Measurements from ENCODE around the gene NECAB2.

NECAB2 gene

GRCh38 chr16:83955218-83956130, 12.6 kb upstream of the NECAB2 start:
- peaks cover 9% of the 10 kb centered on the region for H3K4me1 ChIP-seq (ENCODE audit: control insufficient read depth, insufficient read depth, low read length)
- no peaks in the 10 kb centered on the region for H3K27me3 ChIP-seq (ENCODE audit: control insufficient read depth, insufficient read depth, low read length)
- no peak overlapping the region for H3K9ac ChIP-seq (ENCODE audit: low read depth, low read length)
- H3K9me3 ChIP-seq (ENCODE audit: control insufficient read depth, insufficient read depth, low read length): no peaks in the 10 kb centered on the region
- H3K27ac ChIP-seq (ENCODE audit: low read depth, low read length): no peak overlapping the region
- H3K36me3 ChIP-seq (ENCODE audit: control insufficient read depth, insufficient read depth, low read length): no peaks in the 10 kb centered on the region
- H3K4me3 ChIP-seq (ENCODE audit: low read depth, low read length): no peak overlapping the region

GRCh38 chr16:83956336-83957289, 11.4 kb upstream of the NECAB2 start:
- Histone ChIP-seq H3K9me3 (ENCODE audit: control insufficient read depth, insufficient read depth, low read length) (no peaks in the 10 kb centered on the region), H3K36me3 (ENCODE audit: control insufficient read depth, insufficient read depth, low read length) (no peaks in the 10 kb centered on the region), H3K27ac (ENCODE audit: low read depth, low read length) (no peak overlapping the region), H3K9ac (ENCODE audit: low read depth, low read length) (no peak overlapping the region), H3K27me3 (ENCODE audit: control insufficient read depth, insufficient read depth, low read length) (no peaks in the 10 kb centered on the region), H3K4me1 (ENCODE audit: control insufficient read depth, insufficient read depth, low read length) (peaks cover 9% of the 10 kb centered on the region), H3K4me3 (ENCODE audit: low read depth, low read length) (no peak overlapping the region)

- no peak overlapping the region for H3K27ac ChIP-seq (ENCODE audit: low read depth, low read length)
- no peaks in the 10 kb centered on the region for H3K27me3 ChIP-seq (ENCODE audit: control insufficient read depth, insufficient read depth, low read length)
- H3K4me3 ChIP-seq (ENCODE audit: low read depth, low read length): no peak overlapping the region
- H3K9ac ChIP-seq (ENCODE audit: low read depth, low read length): no peak overlapping the region
- H3K9me3 ChIP-seq (ENCODE audit: control insufficient read depth, insufficient read depth, low read length): no peaks in the 10 kb centered on the region
- H3K4me1 ChIP-seq (ENCODE audit: control insufficient read depth, insufficient read depth, low read length): peaks cover 9% of the 10 kb centered on the region
- H3K36me3 ChIP-seq (ENCODE audit: control insufficient read depth, insufficient read depth, low read length): no peaks in the 10 kb centered on the region
These were observed 10.7 kb upstream of the NECAB2 start for GRCh38 chr16:83957296-83957855.

GRCh38 chr16:83958137-83958845, 9.8 kb upstream of the NECAB2 start:
- no peaks in the 10 kb centered on the region for H3K9me3 ChIP-seq (ENCODE audit: control insufficient read depth, insufficient read depth, low read length)
- H3K27me3 ChIP-seq (ENCODE audit: control insufficient read depth, insufficient read depth, low read length): no peaks in the 10 kb centered on the region
- no peak overlapping the region for H3K9ac ChIP-seq (ENCODE audit: low read depth, low read length)
- no peak overlapping the region for H3K27ac ChIP-seq (ENCODE audit: low read depth, low read length)
- peaks cover 9% of the 10 kb centered on the region for H3K4me1 ChIP-seq (ENCODE audit: control insufficient read depth, insufficient read depth, low read length)
- H3K36me3 ChIP-seq (ENCODE audit: control insufficient read depth, insufficient read depth, low read length): no peaks in the 10 kb centered on the region
- H3K4me3 ChIP-seq (ENCODE audit: low read depth, low read length): no peak overlapping the region

DNA sequence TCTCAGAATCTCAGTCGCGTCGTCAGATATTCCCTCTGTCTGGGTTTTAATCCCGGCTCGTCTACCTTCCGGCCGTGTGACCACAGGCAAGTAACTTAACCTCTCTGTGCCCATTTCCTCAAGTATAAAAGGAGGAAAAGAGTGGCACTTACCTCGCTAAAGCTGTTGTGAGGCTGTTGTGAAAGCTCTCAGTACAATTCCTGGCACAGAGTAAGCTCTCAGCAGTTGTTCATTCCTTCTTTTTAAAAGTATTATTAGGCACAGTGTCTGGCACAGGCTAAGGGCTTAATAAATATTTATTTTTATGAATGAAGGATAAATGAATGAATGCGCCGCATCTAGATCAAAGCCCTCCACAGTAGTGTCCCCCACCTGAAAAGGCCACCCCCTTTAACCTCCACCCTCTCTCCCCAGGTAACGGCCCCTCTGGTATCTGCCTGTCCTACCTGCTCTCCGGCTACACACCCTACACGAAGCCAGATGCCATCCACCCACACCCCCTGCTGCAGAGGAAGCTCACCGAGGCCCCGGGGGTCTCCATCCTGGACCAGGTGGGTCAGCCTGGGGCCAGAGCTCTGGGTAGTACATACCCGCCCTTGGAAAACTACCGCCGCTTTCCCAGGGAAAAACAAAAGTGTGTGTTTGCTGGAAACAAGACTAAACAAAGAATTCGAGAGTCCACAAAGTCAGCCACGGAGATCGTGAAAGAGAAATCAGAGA, 9.0 kb upstream of the NECAB2 start:
- H3K36me3 ChIP-seq (ENCODE audit: control insufficient read depth, insufficient read depth, low read length): no peaks in the 10 kb centered on the region
- H3K27ac ChIP-seq (ENCODE audit: low read depth, low read length): no peak overlapping the region
- peaks cover 5% of the 10 kb centered on the region; the same call in 1 of the 2 replicates for H3K4me1 ChIP-seq (ENCODE audit: control insufficient read depth, insufficient read depth, low read length)
- H3K9ac ChIP-seq (ENCODE audit: low read depth, low read length): no peak overlapping the region
- H3K4me3 ChIP-seq (ENCODE audit: low read depth, low read length): no peak overlapping the region
- H3K27me3 ChIP-seq (ENCODE audit: control insufficient read depth, insufficient read depth, low read length): no peaks in the 10 kb centered on the region
- no peaks in the 10 kb centered on the region for H3K9me3 ChIP-seq (ENCODE audit: control insufficient read depth, insufficient read depth, low read length)

- Histone ChIP-seq H3K9ac (ENCODE audit: low read depth, low read length) (no peak overlapping the region), H3K36me3 (ENCODE audit: control insufficient read depth, insufficient read depth, low read length) (no peaks in the 10 kb centered on the region), H3K9me3 (ENCODE audit: control insufficient read depth, insufficient read depth, low read length) (no peaks in the 10 kb centered on the region), H3K4me1 (ENCODE audit: control insufficient read depth, insufficient read depth, low read length) (no peaks in the 10 kb centered on the region), H3K27ac (ENCODE audit: low read depth, low read length) (no peak overlapping the region), H3K27me3 (ENCODE audit: control insufficient read depth, insufficient read depth, low read length) (no peaks in the 10 kb centered on the region), H3K4me3 (ENCODE audit: low read depth, low read length) (no peak overlapping the region)
These were observed 8.2 kb upstream of the NECAB2 start for GRCh38 chr16:83959656-83960434.

DNA sequence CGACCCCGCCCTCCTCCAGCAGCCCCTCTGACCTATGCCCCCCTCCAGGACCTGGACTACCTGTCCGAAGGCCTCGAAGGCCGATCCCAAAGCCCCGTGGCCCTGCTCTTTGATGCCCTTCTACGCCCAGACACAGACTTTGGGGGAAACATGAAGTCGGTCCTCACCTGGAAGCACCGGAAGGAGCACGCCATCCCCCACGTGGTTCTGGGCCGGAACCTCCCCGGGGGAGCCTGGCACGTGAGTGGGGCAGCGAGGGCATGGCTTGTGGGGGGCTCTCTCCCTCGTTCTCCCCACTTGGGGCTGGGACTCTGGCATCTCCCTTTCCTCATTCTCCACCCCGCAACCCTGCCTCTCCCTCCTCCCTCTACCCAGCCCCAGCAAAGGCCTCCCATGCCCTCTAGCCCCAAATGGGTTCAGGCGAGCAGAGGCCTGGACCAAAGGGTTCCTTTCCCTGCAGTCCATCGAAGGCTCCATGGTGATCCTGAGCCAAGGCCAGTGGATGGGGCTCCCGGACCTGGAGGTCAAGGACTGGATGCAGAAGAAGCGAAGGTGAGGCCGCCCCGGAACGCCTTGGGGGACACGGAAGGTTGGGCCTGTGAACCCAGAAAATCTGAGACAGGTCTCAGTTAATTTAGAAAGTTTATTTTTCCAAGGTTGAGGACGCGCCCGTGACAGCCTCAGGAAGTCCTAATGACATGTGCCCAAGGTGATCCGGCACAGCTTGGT, 7.4 kb upstream of the NECAB2 start:
- Histone ChIP-seq H3K9ac (ENCODE audit: low read depth, low read length) (no peak overlapping the region), H3K36me3 (ENCODE audit: control insufficient read depth, insufficient read depth, low read length) (no peaks in the 10 kb centered on the region), H3K27ac (ENCODE audit: low read depth, low read length) (no peak overlapping the region)

DNA sequence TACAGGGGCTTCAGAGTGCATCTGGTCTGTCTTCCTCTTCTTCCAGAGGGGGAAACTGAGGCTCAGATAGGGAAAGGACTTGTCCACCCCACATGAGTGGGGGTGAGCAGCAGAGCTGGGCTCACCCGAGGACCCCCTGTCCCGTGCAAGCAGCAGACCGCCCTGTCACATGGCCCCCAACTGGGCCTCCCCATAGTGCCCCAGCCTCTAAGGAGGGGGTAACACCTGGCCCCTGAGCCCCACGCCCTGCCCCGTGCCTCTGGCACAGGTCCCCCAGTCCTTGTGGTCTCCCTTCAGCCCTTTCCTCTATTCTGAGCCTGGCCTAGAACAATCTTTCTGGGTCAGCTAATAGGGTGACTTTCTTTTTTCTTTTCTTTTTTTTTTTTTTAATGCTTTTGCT, 6.5 kb upstream of the NECAB2 start:
- Histone ChIP-seq H3K9me3 (ENCODE audit: control insufficient read depth, insufficient read depth, low read length) (no peaks in the 10 kb centered on the region), H3K27me3 (ENCODE audit: control insufficient read depth, insufficient read depth, low read length) (no peaks in the 10 kb centered on the region), H3K36me3 (ENCODE audit: control insufficient read depth, insufficient read depth, low read length) (no peaks in the 10 kb centered on the region), H3K4me1 (ENCODE audit: control insufficient read depth, insufficient read depth, low read length) (no peaks in the 10 kb centered on the region), H3K27ac (ENCODE audit: low read depth, low read length) (no peak overlapping the region), H3K9ac (ENCODE audit: low read depth, low read length) (no peak overlapping the region), H3K4me3 (ENCODE audit: low read depth, low read length) (no peak overlapping the region)

More for the DNA sequence above, 7.4 kb upstream of the NECAB2 start:
- H3K4me3 ChIP-seq (ENCODE audit: low read depth, low read length): no peak overlapping the region
- no peaks in the 10 kb centered on the region for H3K27me3 ChIP-seq (ENCODE audit: control insufficient read depth, insufficient read depth, low read length)
- H3K9me3 ChIP-seq (ENCODE audit: control insufficient read depth, insufficient read depth, low read length): no peaks in the 10 kb centered on the region
- H3K4me1 ChIP-seq (ENCODE audit: control insufficient read depth, insufficient read depth, low read length): no peaks in the 10 kb centered on the region
